Measurements from ENCODE around the gene CABCOCO1.

Gene CABCOCO1

GRCh38 chr10:61781969-61782403 is 119.3 kb downstream of the CABCOCO1 start:
- H3K4me3 ChIP-seq (replicated peaks; ENCODE audit: low read depth, low read length): no peak overlapping the region
- no peak for TF ChIP-seq CTCF (IDR thresholded peaks at IDR 0.05; ENCODE audit: insufficient read depth, low read length, poor library complexity, severe bottlenecking)
- no peaks in the 10 kb centered on the region for H3K36me3 ChIP-seq (ENCODE audit: control insufficient read depth, insufficient read depth, low read length)
- DNase-seq (ENCODE audit: extremely low read depth, insufficient read length): no peak
- no peaks in the 10 kb centered on the region for H3K27me3 ChIP-seq (replicated peaks; ENCODE audit: control insufficient read depth, insufficient read depth, low read length)

GRCh38 chr10:61784354-61785133 is 121.8 kb downstream of the CABCOCO1 start:
- Histone ChIP-seq H3K27me3 (replicated peaks; ENCODE audit: control insufficient read depth, insufficient read depth, low read length) (no peaks in the 10 kb centered on the region), H3K4me3 (replicated peaks; ENCODE audit: low read depth, low read length) (no peak overlapping the region), H3K36me3 (ENCODE audit: control insufficient read depth, insufficient read depth, low read length) (no peaks in the 10 kb centered on the region)
- DNase-seq (ENCODE audit: extremely low read depth, insufficient read length): no peak
- TF ChIP-seq CTCF (IDR thresholded peaks at IDR 0.05; ENCODE audit: insufficient read depth, low read length, poor library complexity, severe bottlenecking): no peak

GRCh38 chr10:61785473-61786105 is 122.9 kb downstream of the CABCOCO1 start:
- no peak for DNase-seq (ENCODE audit: extremely low read depth, insufficient read length)
- Histone ChIP-seq H3K27me3 (replicated peaks; ENCODE audit: control insufficient read depth, insufficient read depth, low read length) (no peaks in the 10 kb centered on the region), H3K36me3 (ENCODE audit: control insufficient read depth, insufficient read depth, low read length) (no peaks in the 10 kb centered on the region), H3K4me3 (replicated peaks; ENCODE audit: low read depth, low read length) (no peak overlapping the region)
- TF ChIP-seq CTCF (IDR thresholded peaks at IDR 0.05; ENCODE audit: insufficient read depth, low read length, poor library complexity, severe bottlenecking): no peak

- TF ChIP-seq CTCF (IDR thresholded peaks at IDR 0.05; ENCODE audit: insufficient read depth, low read length, poor library complexity, severe bottlenecking): no peak
- Histone ChIP-seq H3K36me3 (ENCODE audit: control insufficient read depth, insufficient read depth, low read length) (no peaks in the 10 kb centered on the region), H3K4me3 (replicated peaks; ENCODE audit: low read depth, low read length) (no peak overlapping the region), H3K27me3 (replicated peaks; ENCODE audit: control insufficient read depth, insufficient read depth, low read length) (no peaks in the 10 kb centered on the region)
- peak; percentile 25 for DNase-seq (ENCODE audit: extremely low read depth, insufficient read length)
These were observed 124.0 kb downstream of the CABCOCO1 start for GRCh38 chr10:61786728-61787127.

GRCh38 chr10:61787170-61787569 is 124.4 kb downstream of the CABCOCO1 start:
- DNase-seq (ENCODE audit: extremely low read depth, insufficient read length): no peak
- no peak overlapping the region for H3K4me3 ChIP-seq (replicated peaks; ENCODE audit: low read depth, low read length)
- H3K27me3 ChIP-seq (replicated peaks; ENCODE audit: control insufficient read depth, insufficient read depth, low read length): no peaks in the 10 kb centered on the region
- TF ChIP-seq CTCF (IDR thresholded peaks at IDR 0.05; ENCODE audit: insufficient read depth, low read length, poor library complexity, severe bottlenecking): no peak
- no peaks in the 10 kb centered on the region for H3K36me3 ChIP-seq (ENCODE audit: control insufficient read depth, insufficient read depth, low read length)

Data from GM06990 (cell line).